Epithelial cell of proximal tubule (primary cell): ENCODE results near the gene CCDC88B. TPM values are rescaled to one million over a fixed set of nuclear protein-coding genes. Genes with fewer than 3 reads are reported as not detected.

Experiments
- DNase-seq: peaks from one replicate; pipeline ENCODE4 v3.0.0-alpha.2; 2011; ENCODE audit warnings: low read depth
- H3K4me3 ChIP-seq: 2 replicates; pipeline ENCODE4 v1.5.1; 2011; ENCODE audit warnings: low read depth, mild to moderate bottlenecking, low read length
- CTCF ChIP-seq: conservative IDR thresholded peaks from 2 replicates; pipeline ENCODE4 v1.5.1; 2012; ENCODE audit warnings: low read depth, mild to moderate bottlenecking, low read length
- total RNA-seq: library from RNA; depleted of rRNA; stranded (reverse); fragments of >200 nt; gene quantifications from 2 replicates; pipeline ENCODE4 v1.2.3, GENCODE V29; 2015

The CCDC88B gene
- total RNA-seq, 1 donor from 2014 or later = 4.8 TPM

- no peak for TF ChIP-seq CTCF
- no peak for DNase-seq
These were observed 49.8 kb downstream of the CCDC88B start for GRCh38 chr11:64389851-64390250.

GRCh38 chr11:64390558-64390957, 50.6 kb downstream of the CCDC88B start:
- TF ChIP-seq CTCF = no peak

More at GRCh38 chr11:64389851-64390250, 49.8 kb downstream of the CCDC88B start:
- H3K4me3 ChIP-seq = no peak overlapping the region

GRCh38 chr11:64391839-64392238, 51.8 kb downstream of the CCDC88B start:
- TF ChIP-seq CTCF = no peak
- DNase-seq = no peak

More at GRCh38 chr11:64390558-64390957, 50.6 kb downstream of the CCDC88B start:
- no peak for DNase-seq
- H3K4me3 ChIP-seq = no peak overlapping the region

GRCh38 chr11:64395545-64396078, 55.6 kb downstream of the CCDC88B start:
- TF ChIP-seq CTCF = no peak
- no peak for DNase-seq
- H3K4me3 ChIP-seq = no peak overlapping the region

More at GRCh38 chr11:64391839-64392238, 51.8 kb downstream of the CCDC88B start:
- no peak overlapping the region for H3K4me3 ChIP-seq

GRCh38 chr11:64396079-64396591, 56.1 kb downstream of the CCDC88B start:
- H3K4me3 ChIP-seq = no peak overlapping the region
- no peak for DNase-seq
- TF ChIP-seq CTCF = no peak

GRCh38 chr11:64400102-64400501, 60.1 kb downstream of the CCDC88B start:
- no peak for DNase-seq
- H3K4me3 ChIP-seq = no peak overlapping the region
- TF ChIP-seq CTCF = no peak

GRCh38 chr11:64400667-64401066, 60.7 kb downstream of the CCDC88B start:
- no peak for DNase-seq
- no peak overlapping the region for H3K4me3 ChIP-seq
- no peak for TF ChIP-seq CTCF
